HL-60 (cell line): ENCODE measurements around the gene SKI.
"Not testable (repeated sequence)": the region's sequence is repeated elsewhere in the genome, so short reads cannot be mapped to it uniquely, and the experiment has no call there.

Source experiments
- DNase-seq, 2 experiments: peaks; one replicate each; pipeline ENCODE4 v3.0.0-alpha.2; 2010 to 2020; ENCODE audit warnings: low read depth in 1 of 2, low spot score in 1 of 2
- H3K27ac ChIP-seq: fragments of 250-450 bp; sonication (Bioruptor Pico); replicated peaks from 2 replicates; pipeline ENCODE4 v1.5.1; 2020; ENCODE audit warnings: mild to moderate bottlenecking, moderate library complexity
- H3K27me3 ChIP-seq: fragments of 250-450 bp; sonication (Bioruptor Pico); 2 replicates; pipeline ENCODE4 v1.5.1; 2021; ENCODE audit warnings: mild to moderate bottlenecking, moderate library complexity; ENCODE audit not compliant: insufficient read depth, poor library complexity, severe bottlenecking
- H3K4me3 ChIP-seq: replicated peaks from 2 replicates; pipeline ENCODE4 v1.5.1; 2011; ENCODE audit warnings: mild to moderate bottlenecking, control low read depth, low read length; ENCODE audit not compliant: insufficient read depth
- CTCF ChIP-seq: IDR thresholded peaks from one replicate; pipeline ENCODE4 v1.5.1; 2011; ENCODE audit warnings: low read length, control low read depth, inconsistent platforms; ENCODE audit not compliant: insufficient read depth
- GABPA ChIP-seq: IDR thresholded peaks from 2 replicates; pipeline ENCODE4 v1.6.1; 2012; ENCODE audit warnings: low read depth
- POLR2AphosphoS5 ChIP-seq: IDR thresholded peaks from 2 replicates; pipeline ENCODE4 v1.6.1; 2012; ENCODE audit warnings: low read depth
- REST ChIP-seq: IDR thresholded peaks from 2 replicates; pipeline ENCODE4 v1.6.1; 2012; ENCODE audit warnings: low read depth; ENCODE audit not compliant: insufficient replicate concordance
- SPI1 ChIP-seq: IDR thresholded peaks from 2 replicates; pipeline ENCODE4 v1.6.1; 2012; ENCODE audit warnings: low read depth, mild to moderate bottlenecking, borderline replicate concordance

Gene SKI

GRCh38 chr1:2240270-2241156 lies 12.4 kb downstream of the SKI start:
- Histone ChIP-seq H3K27ac (no peak overlapping the region), H3K4me3 (no peak overlapping the region), H3K27me3 (no peaks in the 10 kb centered on the region)
- TF ChIP-seq GABPA (no peak), POLR2AphosphoS5 (peak; percentile 69)
- DNase-seq: peak; percentile 57 to 87

GRCh38 chr1:2241820-2242219 lies 13.7 kb downstream of the SKI start:
- no peak overlapping the region for H3K27ac ChIP-seq
- no peak for DNase-seq

GRCh38 chr1:2242814-2243725 lies 15.0 kb downstream of the SKI start:
- Histone ChIP-seq H3K27ac (no peak overlapping the region), H3K27me3 (no peaks in the 10 kb centered on the region), H3K4me3 (no peak overlapping the region)
- no peak for DNase-seq
- TF ChIP-seq SPI1: no peak
- no peak for TF ChIP-seq POLR2AphosphoS5
- TF ChIP-seq CTCF: no peak
- TF ChIP-seq REST: no peak
- no peak for TF ChIP-seq GABPA

More at GRCh38 chr1:2241820-2242219, 13.7 kb downstream of the SKI start:
- Histone ChIP-seq H3K4me3 (no peak overlapping the region), H3K27me3 (no peaks in the 10 kb centered on the region)
- TF ChIP-seq REST: no peak
- no peak for TF ChIP-seq SPI1
- no peak for TF ChIP-seq POLR2AphosphoS5
- no peak for TF ChIP-seq GABPA
- TF ChIP-seq CTCF: no peak

DNA sequence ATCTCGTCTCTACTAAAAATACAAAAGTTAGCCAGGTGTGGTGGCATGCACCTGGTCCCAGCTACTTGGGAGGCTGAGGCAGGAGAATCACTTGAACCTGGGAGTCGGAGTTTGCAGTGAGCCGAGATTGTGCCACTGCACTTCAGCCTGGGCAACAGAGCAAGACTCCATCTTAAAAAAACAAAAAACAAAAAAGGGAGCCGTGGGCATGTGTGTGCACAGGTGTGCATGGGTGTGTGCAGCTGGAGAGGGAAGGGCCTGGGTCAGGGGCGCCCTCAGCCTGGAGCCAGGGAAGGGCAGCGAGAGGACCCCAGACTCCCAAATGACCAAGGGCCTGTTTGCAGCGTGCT lies 18.9 kb downstream of the SKI start:
- peak overlapping the region; percentile 69 for H3K27ac ChIP-seq
- not testable (repeated sequence) for DNase-seq, H3K4me3 ChIP-seq, H3K27me3 ChIP-seq
